ENCODE measurements around the gene SYT7. TPM values are rescaled to one million over a fixed set of nuclear protein-coding genes. Genes with fewer than 3 reads are reported as not detected.
A peak's percentile ranks its signal among the peaks of the same experiment; 100 is the strongest.
"Not testable (repeated sequence)": the region's sequence is repeated elsewhere in the genome, so short reads cannot be mapped to it uniquely, and the experiment has no call there.

SYT7 gene
- total and polyA plus RNA-seq, 8 donors = 4.3 to 59.4 (median 12.5) TPM

- DNase-seq (no peak), ATAC-seq (peak in 2 of 4 donors; percentile 21 to 25), FAIRE-seq (no peak)
- Histone ChIP-seq H3K27ac (no peak overlapping the region), H3K27me3 (no peaks in the 10 kb centered on the region), H3K36me3 (no peaks in the 10 kb centered on the region), H3K4me3 (no peak overlapping the region), H3K4me1 (no peaks in the 10 kb centered on the region), H3K9me3 (no peaks in the 10 kb centered on the region)
- WGBS, 2 donors = 82 to 88% methylated on average over 5 of the region's 5 CpGs
- no peak for TF ChIP-seq CTCF (IDR thresholded peaks at IDR 0.05)
- intact Hi-C loops (cut with DNase I) = loop anchor here in 1 of 3 donors (10.0 kb wide), 1 partner anchor 163 kb away; no protein-coding TSS in a partner anchor
These were observed 108.6 kb downstream of the SYT7 start for GRCh38 chr11:61472282-61472681.

GRCh38 chr11:61468002-61468401 is 112.9 kb downstream of the SYT7 start:
- Histone ChIP-seq H3K9me3 (no peaks in the 10 kb centered on the region), H3K27ac (no peak overlapping the region), H3K4me3 (no peak overlapping the region), H3K36me3 (no peaks in the 10 kb centered on the region), H3K4me1 (no peaks in the 10 kb centered on the region), H3K27me3 (no peaks in the 10 kb centered on the region)
- intact Hi-C loops (cut with DNase I) = no loop called here
- TF ChIP-seq CTCF (IDR thresholded peaks at IDR 0.05) = no peak
- ATAC-seq (no peak), FAIRE-seq (no peak), DNase-seq (no peak)
- WGBS, 2 donors = 71 to 73% methylated on average over 7 of the region's 7 CpGs

GRCh38 chr11:61467602-61468001 is 113.3 kb downstream of the SYT7 start:
- H3K36me3 ChIP-seq; H3K4me1 ChIP-seq; DNase-seq; H3K27ac ChIP-seq; H3K27me3 ChIP-seq; H3K4me3 ChIP-seq; ATAC-seq; intact Hi-C loops (cut with DNase I); FAIRE-seq; H3K9me3 ChIP-seq: not testable (repeated sequence)
- 90% methylated on average over 6 of the region's 6 CpGs for WGBS, 2 donors

Small RNA genes within 50 kb of the gene (microRNA-seq; reads per million reads assigned to microRNA genes)
- 0 reads per million in 2 donors for gene MIR4488

Other genes with a start within 250 kb of the SYT7 start
- 10 to 100 TPM; 62.8 to 84.4 (median 74.5) TPM for gene DDB1, start 248.0 kb downstream of the SYT7 start, total RNA-seq
- gene DDB1, start 248.0 kb downstream of the SYT7 start, polyA plus RNA-seq = 10 to 100 TPM; 50.9 to 83.8 TPM
- gene TKFC, start 247.8 kb downstream of the SYT7 start, total RNA-seq = 10 to 100 TPM; 25.6 to 40.6 (median 32.9) TPM
- gene TKFC, start 247.8 kb downstream of the SYT7 start, polyA plus RNA-seq = 10 to 100 TPM; 40.7 to 66.7 TPM
- gene CYB561A3, start 219.2 kb downstream of the SYT7 start, total RNA-seq = 10 to 100 TPM; 16.5 to 26.2 (median 22.7) TPM
- 10 to 100 TPM; 14.8 to 19.7 TPM for gene CYB561A3, start 219.2 kb downstream of the SYT7 start, polyA plus RNA-seq
- 10 to 100 TPM; 10.8 to 20.4 (median 13.7) TPM for gene TMEM138, start 218.7 kb downstream of the SYT7 start, total RNA-seq
- 10 to 100 TPM; 32.8 to 39.2 TPM for gene TMEM138, start 218.7 kb downstream of the SYT7 start, polyA plus RNA-seq
- 1 to 10 TPM; 3.7 to 8.2 (median 6.4) TPM for gene TMEM216, start 188.5 kb downstream of the SYT7 start, total RNA-seq
- 10 to 100 TPM in 1 of 2 donors, 1 to 10 TPM in 1; 9.3 to 17.8 TPM for gene TMEM216, start 188.5 kb downstream of the SYT7 start, polyA plus RNA-seq
- 10 to 100 TPM; 25.1 to 49.7 (median 32.6) TPM for gene CPSF7, start 151.1 kb downstream of the SYT7 start, total RNA-seq
- 10 to 100 TPM; 57.6 to 60.4 TPM for gene CPSF7, start 151.1 kb downstream of the SYT7 start, polyA plus RNA-seq
- 10 to 100 TPM; 10.1 to 15.3 (median 13.9) TPM for gene SDHAF2, start 151.0 kb downstream of the SYT7 start, total RNA-seq
- 10 to 100 TPM; 24.2 to 38.9 TPM for gene SDHAF2, start 151.0 kb downstream of the SYT7 start, polyA plus RNA-seq
- gene LRRC10B, start 72.3 kb downstream of the SYT7 start, total RNA-seq = 1 to 10 TPM in 2 of 6 donors, under 1 TPM in 4; 0.28 to 1.8 (median 0.81) TPM
- 10 to 100 TPM in 1 of 2 donors, 1 to 10 TPM in 1; 3.2 to 10.2 TPM for gene LRRC10B, start 72.3 kb downstream of the SYT7 start, polyA plus RNA-seq
- gene DAGLA, start 99.3 kb upstream of the SYT7 start, total RNA-seq = 1 to 10 TPM; 3.7 to 6.2 (median 4.8) TPM
- gene DAGLA, start 99.3 kb upstream of the SYT7 start, polyA plus RNA-seq = 1 to 10 TPM; 5.4 to 6.9 TPM
- 10 to 100 TPM; 19.1 to 43.9 (median 27.2) TPM for gene MYRF, start 171.6 kb upstream of the SYT7 start, total RNA-seq
- 10 to 100 TPM; 56.3 to 69.3 TPM for gene MYRF, start 171.6 kb upstream of the SYT7 start, polyA plus RNA-seq
- 100 to 1,000 TPM in 2 of 6 donors, 10 to 100 TPM in 4; 69.8 to 108 (median 94.4) TPM for gene TMEM258, start 211.5 kb upstream of the SYT7 start, total RNA-seq
- gene TMEM258, start 211.5 kb upstream of the SYT7 start, polyA plus RNA-seq = 100 to 1,000 TPM in 1 of 2 donors, 10 to 100 TPM in 1; 87.4 to 171 TPM
- gene FEN1, start 211.8 kb upstream of the SYT7 start, total RNA-seq = 1 to 10 TPM; 2.3 to 7.3 (median 5.2) TPM
- gene FEN1, start 211.8 kb upstream of the SYT7 start, polyA plus RNA-seq = 1 to 10 TPM; 2.5 to 4.8 TPM
- gene FADS1, start 235.9 kb upstream of the SYT7 start, total RNA-seq = 10 to 100 TPM in 1 of 6 donors, 1 to 10 TPM in 5; 2.3 to 15.1 (median 5.7) TPM
- 1 to 10 TPM; 4.2 to 5.5 TPM for gene FADS1, start 235.9 kb upstream of the SYT7 start, polyA plus RNA-seq
- 10 to 100 TPM in 2 of 6 donors, 1 to 10 TPM in 4; 1.7 to 20.5 (median 5.5) TPM for gene FADS2, start 247.2 kb upstream of the SYT7 start, total RNA-seq
- gene FADS2, start 247.2 kb upstream of the SYT7 start, polyA plus RNA-seq = 10 to 100 TPM in 1 of 2 donors, 1 to 10 TPM in 1; 8.4 to 21.3 TPM